ENCODE results near the gene YTHDC1. TPM values are rescaled to one million over a fixed set of nuclear protein-coding genes. Genes with fewer than 3 reads are reported as not detected.

Gene YTHDC1
- total and polyA plus RNA-seq, 2 of the 13 experiments (the other 11 are each of a cell fraction or from before 2014, with no cell fraction given) = 37.3 to 56.8 TPM

GRCh38 chr4:68378226-68378625, 28.3 kb upstream of the YTHDC1 start:
- FAIRE-seq (no peak), ATAC-seq (no peak), DNase-seq (ENCODE audit: low spot score) (no peak)
- POLR2A ChIA-PET = no interaction called here
- no TSS peak for BruUV-seq (replicated peaks)
- peaks cover 4% of the 10 kb centered on the region; the same call in 1 of the 2 replicates for H3K4me1 ChIP-seq (ENCODE audit: insufficient read depth, low read length)
- WGBS (ENCODE audit: low lambda C conversion rate) = 55% methylated on average over 5 of the region's 5 CpGs
- intact Hi-C loops (cut with micrococcal nuclease; ENCODE audit: unreplicated experiment) = loop anchor here (5.0 kb wide), 1 partner anchor 1239 kb away; no protein-coding TSS in a partner anchor
- in situ Hi-C loops (cut with HindIII; ENCODE audit: extremely low pct_ligation_motif_present, low pct_unique_long_range_greater_than_20kb) = no loop called here
- H3K27me3 ChIP-seq (ENCODE audit: control insufficient read depth in 1 of 2, insufficient read depth in 2 of 2, low read length in 2 of 2) = no peaks in the 10 kb centered on the region
- H3K4me3 ChIP-seq (replicated peaks in 1 of 3; ENCODE audit: insufficient read depth in 1 of 3, low read depth in 2 of 3, low read length in 3 of 3) = no peak overlapping the region
- H3K4me2 ChIP-seq (ENCODE audit: low read depth, low read length) = no peak overlapping the region
- no peak overlapping the region for H3K27ac ChIP-seq (ENCODE audit: extremely low read length, insufficient read depth, low read length)
- H3K36me3 ChIP-seq (replicated peaks in 1 of 2; ENCODE audit: control insufficient read depth in 1 of 2, insufficient read depth in 2 of 2, low read length in 2 of 2) = no peaks in the 10 kb centered on the region
- H4K20me1 ChIP-seq (ENCODE audit: insufficient read depth, low read length) = no peaks in the 10 kb centered on the region
- no peak overlapping the region for H3K9ac ChIP-seq (ENCODE audit: insufficient read depth, low read depth, low read length)
- CTCF ChIA-PET (ENCODE audit: low intra/inter-chr PET ratio, low total read pairs) = no interaction called here
- H3K9me3 ChIP-seq (ENCODE audit: low read length) = no peaks in the 10 kb centered on the region
- H3K79me2 ChIP-seq (ENCODE audit: insufficient read depth, low read length) = no peaks in the 10 kb centered on the region
- TF ChIP-seq, protein P1, sequence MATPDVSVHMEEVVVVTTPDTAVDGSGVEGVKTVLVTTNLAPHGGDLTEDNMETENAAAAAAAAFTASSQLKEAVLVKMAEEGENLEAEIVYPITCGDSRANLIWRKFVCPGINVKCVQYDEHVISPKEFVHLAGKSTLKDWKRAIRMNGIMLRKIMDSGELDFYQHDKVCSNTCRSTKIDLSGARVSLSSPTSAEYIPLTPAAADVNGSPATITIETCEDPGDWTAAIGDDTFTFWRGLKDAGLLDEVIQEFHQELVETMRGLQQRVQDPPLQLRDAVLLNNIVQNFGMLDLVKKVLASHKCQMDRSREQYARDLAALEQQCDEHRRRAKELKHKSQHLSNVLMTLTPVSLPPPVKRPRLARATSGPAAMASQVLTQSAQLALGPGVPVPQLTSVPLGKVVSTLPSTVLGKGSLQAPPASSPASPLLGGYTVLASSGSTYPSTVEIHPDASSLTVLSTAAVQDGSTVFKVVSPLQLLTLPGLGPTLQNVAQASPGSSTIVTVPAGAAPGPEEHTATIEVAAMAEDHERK (CRISPR knock-in tag; IDR thresholded peaks at IDR 0.05; ENCODE audit: low read depth) = no peak
- TF ChIP-seq ATF7 (IDR thresholded peaks at IDR 0.05) (no peak), ATF7 (CRISPR knock-in tag; IDR thresholded peaks at IDR 0.05) (no peak), MEIS1 (CRISPR knock-in tag; IDR thresholded peaks at IDR 0.05; ENCODE audit: borderline replicate concordance) (no peak), SUZ12 (IDR thresholded peaks at IDR 0.05; ENCODE audit: low read depth, low read length) (no peak), FOSL1 (CRISPR knock-in tag; IDR thresholded peaks at IDR 0.05; ENCODE audit: borderline replicate concordance) (no peak), MEF2D (CRISPR knock-in tag; IDR thresholded peaks at IDR 0.05) (no peak)
- no peak overlapping the region for H2AFZ ChIP-seq (ENCODE audit: low read length)
